ENCODE data around the gene JMJD8. TPM values are rescaled to one million over a fixed set of nuclear protein-coding genes. Genes with fewer than 3 reads are reported as not detected.

JMJD8 gene
- total and polyA plus RNA-seq, 9 of the 15 experiments (the other 6 are each of a cell fraction or from before 2014, with no cell fraction given), result 1.2 to 50.6 (median 29.3) TPM

- TF ChIP-seq CSDE1 (IDR thresholded peaks at IDR 0.05) (peak in 1 of 2 experiments; percentile 80; a peak in 1 of 4 replicates), YY1 (IDR thresholded peaks at IDR 0.05; ENCODE audit: borderline replicate concordance in 1 of 3, control insufficient read depth in 1 of 3, extremely low read depth in 1 of 3, insufficient read depth in 3 of 3, insufficient read length in 1 of 3, insufficient replicate concordance in 2 of 3, low read depth in 1 of 3, low read length in 2 of 3) (peak; percentile 3 to 68 (median 62)), JUND (IDR thresholded peaks at IDR 0.05; ENCODE audit: borderline replicate concordance, low read depth, low read length) (peak; percentile 54), JUND (tag; IDR thresholded peaks at IDR 0.05; ENCODE audit: borderline replicate concordance, low read depth, low read length) (no peak; the same call in 2 of the 3 replicates), CHD1 (IDR thresholded peaks at IDR 0.05; ENCODE audit: low read length) (peak; percentile 92), POLR2A (conservative IDR thresholded peaks at IDR 0.05) (peak; percentile 69), SOX6 (IDR thresholded peaks at IDR 0.05) (peak; percentile 66), NCOR1 (IDR thresholded peaks at IDR 0.05) (peak; percentile 36; the same call in 1 of the 2 replicates), NONO (IDR thresholded peaks at IDR 0.05; ENCODE audit: low read depth in 2 of 2, low read length in 1 of 2) (peak; percentile 39 to 79; a peak in 2 of 4 replicates), SAFB (IDR thresholded peaks at IDR 0.05; ENCODE audit: borderline replicate concordance, low read depth, low read length) (0 out of 2 replicates have a peak, but pooled peaks have one; percentile 52), FOXP1 (CRISPR knock-in tag; IDR thresholded peaks at IDR 0.05) (peak; percentile 64; the same call in 1 of the 2 replicates), TAF9B (IDR thresholded peaks at IDR 0.05; ENCODE audit: partially characterized antibody) (no peak), BRF1 (IDR thresholded peaks at IDR 0.05; ENCODE audit: borderline replicate concordance, extremely low read depth, insufficient read length) (peak; percentile 80), TEAD4 (IDR thresholded peaks at IDR 0.05; ENCODE audit: low read length) (peak; percentile 74), TEAD4 (CRISPR knock-in tag; IDR thresholded peaks at IDR 0.05; ENCODE audit: borderline replicate concordance) (no peak), HNRNPL (IDR thresholded peaks at IDR 0.05; ENCODE audit: low read depth, low read length) (peak; percentile 69; the same call in 1 of the 2 replicates), ZNF589 (CRISPR knock-in tag; IDR thresholded peaks at IDR 0.05; ENCODE audit: low read depth) (peak; percentile 83), CGGBP1 (CRISPR knock-in tag; IDR thresholded peaks at IDR 0.05) (peak; percentile 86; the same call in 1 of the 2 replicates), DMBX1 (CRISPR knock-in tag; IDR thresholded peaks at IDR 0.05; ENCODE audit: borderline replicate concordance) (peak; percentile 38; the same call in 1 of the 2 replicates), MAFK (IDR thresholded peaks at IDR 0.05; ENCODE audit: low read length) (peak; percentile 28; the same call in 1 of the 2 replicates), SP1 (CRISPR knock-in tag; IDR thresholded peaks at IDR 0.05) (peak; percentile 90), SMARCA5 (IDR thresholded peaks at IDR 0.05) (peak; percentile 64), ZNF583 (CRISPR knock-in tag; IDR thresholded peaks at IDR 0.05) (no peak), ZBTB9 (CRISPR knock-in tag; IDR thresholded peaks at IDR 0.05) (peak; percentile 67; the same call in 1 of the 2 replicates), CBX1 (IDR thresholded peaks at IDR 0.05; ENCODE audit: low read depth) (peak; percentile 54), ZNF431 (CRISPR knock-in tag; IDR thresholded peaks at IDR 0.05) (0 out of 2 replicates have a peak, but pooled peaks have one; percentile 62)
Measured at GRCh38 chr16:636206-637080, 47.7 kb downstream of the JMJD8 start, which contains the start of gene METTL26 (continued).

Measured in K562 (cell line).